NT2/D1 (cell line): ENCODE measurements around the gene LINGO1.

Experiments used
- SUZ12 ChIP-seq: IDR thresholded peaks from 2 replicates; pipeline ENCODE4 v1.6.1; 2011; ENCODE audit not compliant: insufficient read length, insufficient read depth; ENCODE audit errors: extremely low read depth
- YY1 ChIP-seq: IDR thresholded peaks from 2 replicates; pipeline ENCODE4 v1.6.1; 2011; ENCODE audit not compliant: insufficient read length, insufficient read depth
- ZNF274 ChIP-seq: IDR thresholded peaks from 2 replicates; pipeline ENCODE4 v1.6.1; 2011; ENCODE audit warnings: mild to moderate bottlenecking, low read depth, low read length

GRCh38 chr15:77584691-77585090 lies 48.0 kb downstream of the LINGO1 start:
- no peak for TF ChIP-seq YY1
- TF ChIP-seq SUZ12: no peak
- no peak for TF ChIP-seq ZNF274
